Peyer's patch (tissue), 4 donors: ENCODE measurements around the gene MSH4. TPM values are rescaled to one million over a fixed set of nuclear protein-coding genes. Genes with fewer than 3 reads are reported as not detected.
"Not testable (repeated sequence)": the region's sequence is repeated elsewhere in the genome, so short reads cannot be mapped to it uniquely, and the experiment has no call there.

Source experiments
- DNase-seq, 3 donors: peaks; one replicate each; pipeline ENCODE4 v3.0.0-alpha.2; 2017 to 2019
- H3K27ac ChIP-seq, 4 donors: fragments of 200-600 bp; sonication (generic); one replicate each; pipeline ENCODE4 v1.5.1; 2016 to 2019
- H3K27me3 ChIP-seq, 2 donors: fragments of 200-600 bp; sonication (generic); one replicate each; pipeline ENCODE4 v1.5.1; 2019
- H3K36me3 ChIP-seq, 3 donors: fragments of 200-600 bp; sonication (generic); one replicate each; pipeline ENCODE4 v1.5.1; 2016 to 2019
- H3K4me1 ChIP-seq, 4 donors: fragments of 200-600 bp; sonication (generic); one replicate each; pipeline ENCODE4 v1.5.1; 2016 to 2019
- H3K4me3 ChIP-seq, 4 donors: fragments of 200-600 bp; sonication (generic); 1 replicate in 3 of 4; 2 replicates in 1 of 4; pipeline ENCODE4 v1.5.1; 2016 to 2019; ENCODE audit warnings: mild to moderate bottlenecking in 1 of 4
- H3K9me3 ChIP-seq, 4 donors: fragments of 200-600 bp; sonication (generic); one replicate each; pipeline ENCODE4 v1.5.1; 2016 to 2019; ENCODE audit warnings: mild to moderate bottlenecking in 1 of 4
- CTCF ChIP-seq, 6 experiments: fragments of 450-650 bp in 4 of 6; fragments of 200-600 bp in 2 of 6; sonication (generic) in 1 of 6; IDR thresholded peaks; one replicate each; pipeline ENCODE4 v1.5.1; 2017 to 2019; ENCODE audit warnings: antibody characterized with exemption in 6 of 6, mild to moderate bottlenecking in 3 of 6, moderate library complexity in 1 of 6
- POLR2A ChIP-seq, 2 donors: fragments of 450-650 bp; IDR thresholded peaks; one replicate each; pipeline ENCODE4 v1.5.1; 2017; ENCODE audit warnings: antibody characterized with exemption in 2 of 2, mild to moderate bottlenecking in 2 of 2, moderate library complexity in 2 of 2
- total RNA-seq, 4 donors: library from RNA; depleted of rRNA; stranded (reverse); fragments of >200 nt; gene quantifications; one replicate each; pipeline ENCODE4 v1.1.0, GENCODE V29; 2016

The MSH4 gene
- under 1 TPM in 1 of 4 donors, not detected in 3; 0.54 TPM for total RNA-seq

- no peak within 1 kb of the TSS for H3K27ac ChIP-seq
- no peak for DNase-seq
Observed at GRCh38 chr1:75796376-75797272, at the start of gene MSH4. MSH4 (plus strand) TSS chr1:75796882; CDS start chr1:75796986, 104 bp downstream.

GRCh38 chr1:75757210-75757609, 39.5 kb upstream of the MSH4 start:
- H3K27ac ChIP-seq, H3K27me3 ChIP-seq, H3K9me3 ChIP-seq, H3K4me3 ChIP-seq, DNase-seq, H3K4me1 ChIP-seq: not testable (repeated sequence)
- H3K36me3 ChIP-seq, result peaks cover 0 to 35% (median 0%) of the 10 kb centered on the region in 3 donors

More at GRCh38 chr1:75796376-75797272, at the start of gene MSH4:
- no peaks in the 10 kb centered on the region for H3K4me1 ChIP-seq
- no peaks in the 10 kb centered on the region for H3K27me3 ChIP-seq
- TF ChIP-seq CTCF (IDR thresholded peaks at IDR 0.05) (no peak), POLR2A (IDR thresholded peaks at IDR 0.05) (no peak)
- H3K9me3 ChIP-seq, result no peaks in the 10 kb centered on the region
- H3K36me3 ChIP-seq, result peaks cover 0 to 52% (median 0%) of the 10 kb centered on the region in 3 donors
- H3K4me3 ChIP-seq, result peak within 1 kb of the TSS in 1 of 4 donors; percentile 15

DNA sequence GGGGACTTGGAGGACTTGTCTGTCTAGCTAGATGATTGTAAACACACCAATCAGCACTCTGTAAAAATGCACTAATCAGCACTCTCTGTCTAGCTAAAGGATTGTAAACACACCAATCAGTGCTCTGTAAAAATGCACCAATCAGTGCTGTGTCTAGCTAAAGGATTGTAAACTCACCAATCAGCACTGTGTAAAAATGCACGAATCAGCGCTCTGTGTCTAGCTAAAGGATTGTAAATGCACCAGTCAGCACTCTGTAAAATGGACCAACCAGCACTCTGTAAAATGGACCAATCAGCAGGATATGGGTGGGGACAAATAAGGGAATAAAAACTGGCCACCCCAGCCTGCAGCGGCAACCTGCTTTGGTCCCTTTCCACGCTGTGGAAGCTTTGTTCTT, 38.1 kb upstream of the MSH4 start:
- not testable (repeated sequence) for H3K9me3 ChIP-seq

DNA sequence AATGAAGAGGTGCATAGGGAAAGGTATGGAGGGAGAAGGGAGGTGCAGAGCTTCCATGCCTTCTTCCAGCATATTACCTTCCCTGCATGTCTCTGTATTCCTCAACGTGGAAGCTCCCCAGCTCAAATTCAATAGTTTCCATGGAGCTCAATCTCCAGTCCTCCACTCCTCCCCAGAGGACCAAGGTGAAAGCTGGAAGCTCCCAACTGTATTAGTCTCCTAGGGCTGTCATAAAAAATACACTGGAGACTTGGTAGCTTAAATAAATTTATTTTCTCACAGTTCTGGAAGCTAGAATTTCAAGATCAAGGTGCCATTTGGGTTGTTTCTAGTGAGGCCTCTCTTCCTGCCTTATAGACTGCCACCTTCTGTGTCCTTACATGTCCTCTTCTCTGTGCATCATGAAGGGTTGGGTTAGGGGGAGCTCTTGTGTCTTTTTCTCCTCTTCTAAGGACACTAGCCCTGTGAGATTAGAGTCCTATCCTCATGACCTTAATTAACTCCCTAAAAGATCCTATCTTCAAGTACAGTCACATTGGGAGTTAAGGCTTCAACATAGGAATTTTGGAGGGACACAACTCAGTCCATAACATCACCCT, 32.5 kb upstream of the MSH4 start:
- no peak for DNase-seq
- Histone ChIP-seq H3K9me3 (no peaks in the 10 kb centered on the region), H3K4me3 (no peak overlapping the region), H3K4me1 (no peaks in the 10 kb centered on the region), H3K36me3 (peaks cover 0 to 8% (median 0%) of the 10 kb centered on the region in 3 donors), H3K27ac (no peak overlapping the region), H3K27me3 (no peaks in the 10 kb centered on the region)
- no peak for TF ChIP-seq POLR2A (IDR thresholded peaks at IDR 0.05)
- no peak for TF ChIP-seq CTCF (IDR thresholded peaks at IDR 0.05)

More for the DNA sequence above, 38.1 kb upstream of the MSH4 start:
- H3K4me1 ChIP-seq, H3K27ac ChIP-seq, H3K27me3 ChIP-seq, H3K4me3 ChIP-seq, DNase-seq: not testable (repeated sequence)
- H3K36me3 ChIP-seq, result peaks cover 0 to 30% (median 0%) of the 10 kb centered on the region in 3 donors

DNA sequence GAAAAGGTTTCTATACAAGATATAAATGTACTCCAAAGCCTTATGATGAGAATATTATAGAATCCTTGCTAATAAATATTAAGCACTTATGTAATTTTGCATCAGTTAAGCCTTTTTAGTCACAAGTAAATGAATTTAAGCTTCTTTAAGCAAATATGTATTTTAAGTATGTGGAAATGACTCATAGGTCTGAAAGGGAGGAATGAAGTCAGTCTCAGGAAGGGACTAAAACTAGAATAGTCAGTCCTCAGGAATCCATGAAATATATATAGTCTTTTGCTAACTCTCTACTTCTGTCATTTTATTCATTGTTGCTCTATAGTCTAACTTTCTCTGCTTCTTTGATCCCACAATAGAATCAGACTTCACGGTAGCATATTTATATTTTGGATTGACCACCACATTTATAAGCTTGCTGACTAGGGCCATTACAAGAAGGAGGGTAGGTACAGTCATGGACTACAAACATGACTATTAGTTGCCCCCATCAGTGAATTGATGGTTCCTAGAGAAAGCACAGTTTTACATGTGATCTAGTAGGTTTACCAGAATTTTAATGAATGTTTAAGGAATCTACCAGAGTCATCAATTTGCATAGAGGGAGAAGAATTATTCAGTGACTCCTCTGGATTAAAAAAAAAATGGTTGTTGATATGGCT, 30.9 kb upstream of the MSH4 start:
- DNase-seq, result no peak
- Histone ChIP-seq H3K27me3 (no peaks in the 10 kb centered on the region), H3K4me3 (no peak overlapping the region), H3K4me1 (no peaks in the 10 kb centered on the region), H3K9me3 (no peaks in the 10 kb centered on the region), H3K27ac (no peak overlapping the region), H3K36me3 (peaks cover 0 to 8% (median 0%) of the 10 kb centered on the region in 3 donors)
- TF ChIP-seq POLR2A (IDR thresholded peaks at IDR 0.05), result no peak

DNA sequence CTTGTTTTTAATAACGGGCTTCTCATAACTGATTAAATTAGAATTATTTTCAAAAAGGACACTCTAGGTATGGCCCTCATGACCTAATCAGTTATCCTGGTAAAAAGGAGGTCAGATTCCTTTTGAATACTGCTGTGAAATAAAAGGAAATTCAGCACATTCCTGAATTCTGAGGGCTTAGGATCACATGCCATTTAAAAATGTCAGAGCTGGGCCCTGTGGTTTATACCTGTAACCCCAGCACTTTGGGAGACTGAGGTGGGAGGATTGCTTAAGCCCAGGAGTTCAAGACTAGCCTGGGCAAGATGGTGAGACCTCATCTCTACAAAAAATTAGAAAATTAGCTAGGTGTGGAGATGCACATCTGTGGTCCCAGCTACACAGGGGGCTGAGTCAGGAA, 28.7 kb upstream of the MSH4 start:
- DNase-seq, result no peak
- TF ChIP-seq CTCF (IDR thresholded peaks at IDR 0.05) (no peak), POLR2A (IDR thresholded peaks at IDR 0.05) (no peak)
- no peak overlapping the region for H3K4me3 ChIP-seq

DNA sequence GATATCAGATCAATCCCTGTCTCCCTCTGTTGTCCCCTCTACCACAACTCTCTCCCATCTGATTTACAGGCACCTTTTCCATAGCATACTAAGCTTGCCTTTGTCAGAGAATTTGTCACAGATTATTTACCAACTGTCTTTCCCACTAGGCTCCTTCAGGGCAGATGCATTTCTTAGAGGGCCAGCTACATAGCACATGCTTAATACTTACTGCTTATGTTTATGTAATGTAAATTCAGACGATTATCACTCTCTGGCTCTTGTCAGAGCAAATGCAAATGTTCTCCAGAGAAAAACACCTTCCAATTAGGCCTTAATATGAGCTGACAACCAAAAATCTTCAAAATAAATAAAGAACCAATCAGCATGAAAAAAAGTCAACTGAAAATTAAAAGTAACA, 25.9 kb upstream of the MSH4 start:
- H3K27me3 ChIP-seq, result no peaks in the 10 kb centered on the region
- no peak for DNase-seq
- no peak for TF ChIP-seq CTCF (IDR thresholded peaks at IDR 0.05)
- no peak for TF ChIP-seq POLR2A (IDR thresholded peaks at IDR 0.05)
- no peak overlapping the region for H3K4me3 ChIP-seq
- no peaks in the 10 kb centered on the region for H3K4me1 ChIP-seq
- H3K27ac ChIP-seq, result no peak overlapping the region
- H3K36me3 ChIP-seq, result no peaks in the 10 kb centered on the region
- H3K9me3 ChIP-seq, result no peaks in the 10 kb centered on the region

More for the DNA sequence above, 28.7 kb upstream of the MSH4 start:
- Histone ChIP-seq H3K9me3 (no peaks in the 10 kb centered on the region), H3K4me1 (no peaks in the 10 kb centered on the region), H3K27ac (no peak overlapping the region), H3K27me3 (no peaks in the 10 kb centered on the region), H3K36me3 (no peaks in the 10 kb centered on the region)
